Neural cell (in vitro differentiated cells): ENCODE measurements around the gene ERBB4.

Experiments used
- CTCF ChIP-seq: fragments of 450-650 bp; IDR thresholded peaks from 2 replicates; pipeline ENCODE4 v1.5.1; 2014; ENCODE audit warnings: antibody characterized with exemption, mild to moderate bottlenecking, moderate library complexity; ENCODE audit not compliant: poor library complexity, severe bottlenecking
- EP300 ChIP-seq: fragments of 450-650 bp; conservative IDR thresholded peaks from 2 replicates; pipeline ENCODE4 v1.6.1; 2014; ENCODE audit warnings: antibody characterized with exemption, mild to moderate bottlenecking, moderate library complexity; ENCODE audit not compliant: poor library complexity, severe bottlenecking
- REST ChIP-seq: IDR thresholded peaks from 2 replicates; pipeline ENCODE4 v1.6.1; 2012; ENCODE audit warnings: borderline replicate concordance

- TF ChIP-seq REST, result no peak
- no peak for TF ChIP-seq CTCF
- no peak for TF ChIP-seq EP300
Measured at GRCh38 chr2:211836409-211836808, 702.2 kb downstream of the ERBB4 start.
